HG02885 (cell line): ENCODE measurements around the gene ZNF287.

ENCODE experiments used
- ATAC-seq: cut with Tn5 transposase; IDR thresholded peaks from one replicate; pipeline ENCODE4 v1.9.1; 2021; ENCODE audit warnings: mild to moderate bottlenecking; ENCODE audit not compliant: unreplicated experiment, poor library complexity

Gene ZNF287

DNA sequence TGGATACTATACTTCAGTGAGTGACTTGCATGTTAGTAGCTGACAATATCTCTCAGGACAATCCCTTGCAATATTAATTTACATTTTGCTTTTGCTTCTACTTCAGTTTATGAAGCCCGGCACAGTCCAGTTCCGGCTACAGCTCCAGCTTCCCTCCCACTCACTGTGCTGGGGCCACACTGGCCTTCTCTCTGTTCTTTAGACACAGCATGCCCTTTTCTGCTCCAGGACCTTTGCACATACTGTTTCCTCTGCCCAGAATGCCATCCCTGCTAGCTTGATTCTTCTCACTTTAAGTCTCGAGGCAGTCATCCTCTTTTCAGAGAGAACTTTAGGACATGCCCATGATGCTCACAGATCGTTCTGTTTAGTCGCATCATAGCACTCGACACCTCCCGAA, 51.5 kb downstream of the ZNF287 start:
- no peak for ATAC-seq

DNA sequence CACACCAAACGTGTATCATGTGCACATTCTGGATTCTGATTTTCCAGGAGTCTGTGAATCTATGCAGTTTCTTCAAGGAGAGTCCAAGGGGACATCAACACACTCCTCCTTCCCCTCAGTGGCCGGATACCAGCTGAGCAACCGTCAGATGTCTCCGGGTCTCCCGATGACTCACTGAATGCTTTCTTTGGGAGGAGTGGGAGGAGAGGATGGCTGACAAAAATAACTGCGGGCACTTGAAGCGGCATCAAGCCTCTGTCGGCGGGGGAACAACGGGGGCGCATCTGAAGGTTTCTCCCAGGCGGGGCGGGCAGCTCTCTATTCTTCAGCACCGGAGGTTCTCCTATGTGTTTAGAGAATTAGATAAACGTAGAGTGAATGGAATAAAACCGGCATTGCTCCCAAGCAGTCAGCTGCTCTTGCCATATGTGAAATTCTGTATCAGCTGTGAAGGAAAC, 52.4 kb downstream of the ZNF287 start:
- no peak for ATAC-seq

DNA sequence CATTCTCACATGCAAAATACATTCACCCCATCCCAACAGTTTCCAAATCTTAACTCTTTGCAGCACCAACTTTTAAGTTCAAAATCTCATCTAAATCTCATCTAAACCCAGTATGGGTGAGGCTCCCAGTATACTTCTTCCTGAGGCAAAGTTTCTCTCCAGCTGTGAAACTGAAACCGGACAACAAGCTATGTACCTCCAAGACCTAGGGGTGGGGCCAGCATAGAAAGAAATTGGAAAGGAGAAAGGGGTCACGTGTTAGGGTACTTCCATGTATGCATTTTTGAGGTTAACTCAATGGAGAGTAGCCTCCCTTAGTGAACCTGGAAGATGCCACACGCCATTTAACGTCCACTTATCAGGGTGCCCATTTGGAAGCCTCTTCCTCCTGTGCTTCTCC, 53.1 kb downstream of the ZNF287 start:
- ATAC-seq = no peak

DNA sequence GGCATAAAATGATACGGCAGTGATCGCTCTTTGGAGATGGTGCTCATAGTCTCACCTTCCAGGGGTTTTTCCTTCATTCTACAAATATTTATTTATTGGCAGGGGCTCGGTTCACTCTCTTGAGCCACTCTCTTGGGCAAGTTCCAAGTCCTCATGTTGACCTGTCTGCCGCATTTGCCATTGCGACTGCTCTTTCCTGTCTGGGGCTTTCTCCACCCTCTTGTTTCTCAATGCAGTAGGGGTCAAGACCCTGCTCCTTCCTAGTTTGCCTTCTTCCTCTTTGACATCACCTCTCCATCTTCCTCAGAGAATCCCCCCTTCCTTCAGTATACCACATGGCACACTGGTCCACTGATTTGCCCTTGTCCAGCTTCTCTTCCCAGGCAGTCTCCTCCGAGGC, 55.1 kb downstream of the ZNF287 start:
- ATAC-seq = no peak

DNA sequence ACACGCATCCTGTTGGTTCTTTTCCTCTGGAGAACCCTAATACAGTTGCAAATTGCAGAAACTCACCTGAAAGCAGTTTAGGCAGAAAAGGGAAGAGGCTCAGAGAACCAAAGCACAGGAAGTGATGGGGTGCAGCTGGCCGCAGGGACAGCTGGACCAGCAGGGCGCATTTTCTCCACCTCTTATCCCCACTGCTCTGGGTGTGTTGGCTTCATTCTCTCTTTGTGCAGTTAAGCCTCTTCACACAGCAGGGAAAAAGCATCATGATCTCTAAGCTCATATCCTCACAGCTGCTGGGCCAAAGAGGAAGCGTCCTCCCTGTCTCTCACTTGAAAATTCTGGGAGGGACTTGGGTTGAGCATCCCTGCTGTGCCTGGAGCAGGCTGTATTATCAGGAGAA, 57.0 kb downstream of the ZNF287 start:
- no peak for ATAC-seq

DNA sequence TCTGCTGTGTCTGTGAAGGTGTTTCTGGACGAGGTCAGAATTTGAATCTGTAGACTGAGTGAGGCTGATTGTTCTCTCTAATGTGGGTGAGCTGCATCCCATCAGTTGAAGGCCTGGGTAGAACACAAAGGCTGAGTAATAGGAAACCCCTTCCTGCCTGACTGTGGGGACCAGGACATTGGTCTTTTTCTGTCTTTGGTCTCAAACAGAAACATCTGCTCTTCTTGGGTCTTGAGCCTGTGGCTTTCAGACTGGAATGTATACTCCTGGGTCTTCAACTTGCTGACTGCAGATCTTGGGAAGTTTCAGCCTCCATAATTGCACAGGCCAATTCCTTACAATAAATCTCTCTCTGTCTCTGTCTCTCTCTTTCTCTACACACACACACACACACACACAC, 57.4 kb downstream of the ZNF287 start:
- no peak for ATAC-seq

DNA sequence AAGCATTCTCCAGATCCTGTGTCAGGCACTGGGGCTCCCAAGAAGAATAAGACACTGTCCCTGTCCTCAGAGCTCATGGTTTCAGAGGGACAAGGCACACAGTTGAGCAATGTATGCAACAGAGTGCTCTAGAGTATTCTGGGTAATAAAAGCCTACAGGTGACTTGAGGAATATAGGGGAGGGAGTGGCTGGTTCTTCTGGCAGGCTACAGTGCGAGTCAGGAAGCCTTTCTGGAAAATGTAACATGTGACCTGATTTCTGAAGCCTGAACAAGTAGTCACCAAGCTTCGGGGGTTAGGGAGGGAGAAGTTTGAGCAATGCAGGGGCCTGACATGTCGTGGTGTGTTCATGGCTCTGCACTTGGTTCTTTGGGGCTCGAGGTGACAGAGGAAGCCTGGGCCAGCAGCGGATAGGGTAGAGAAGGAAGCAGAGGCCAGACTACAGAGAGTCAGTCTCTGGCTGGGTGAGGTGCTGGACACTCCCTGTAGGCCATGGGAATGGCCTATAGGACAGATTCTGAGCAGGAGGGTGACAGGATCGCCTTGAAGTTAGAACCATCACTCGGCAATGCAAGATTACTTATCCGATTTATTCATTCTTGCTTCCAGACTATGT, 61.0 kb downstream of the ZNF287 start:
- ATAC-seq = no peak

DNA sequence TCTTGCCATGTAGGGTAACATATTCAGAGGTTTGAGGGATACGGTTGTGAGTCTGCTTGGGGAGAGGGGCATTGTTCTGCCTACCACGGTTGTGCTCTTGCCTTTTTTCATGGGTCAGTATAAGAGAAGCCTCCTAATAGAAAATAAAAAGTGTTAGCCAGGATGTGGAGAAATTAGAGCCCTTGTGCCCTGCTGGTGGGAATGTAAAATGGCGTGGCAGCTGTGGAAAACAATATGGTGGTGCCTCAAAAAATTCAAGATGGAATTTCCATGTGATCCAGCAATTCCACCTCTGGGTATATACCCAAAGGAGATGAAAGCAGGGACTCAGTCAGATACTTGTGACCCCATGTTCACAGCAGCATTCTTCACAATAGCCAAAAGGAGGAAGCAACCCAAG, 62.8 kb downstream of the ZNF287 start:
- no peak for ATAC-seq

DNA sequence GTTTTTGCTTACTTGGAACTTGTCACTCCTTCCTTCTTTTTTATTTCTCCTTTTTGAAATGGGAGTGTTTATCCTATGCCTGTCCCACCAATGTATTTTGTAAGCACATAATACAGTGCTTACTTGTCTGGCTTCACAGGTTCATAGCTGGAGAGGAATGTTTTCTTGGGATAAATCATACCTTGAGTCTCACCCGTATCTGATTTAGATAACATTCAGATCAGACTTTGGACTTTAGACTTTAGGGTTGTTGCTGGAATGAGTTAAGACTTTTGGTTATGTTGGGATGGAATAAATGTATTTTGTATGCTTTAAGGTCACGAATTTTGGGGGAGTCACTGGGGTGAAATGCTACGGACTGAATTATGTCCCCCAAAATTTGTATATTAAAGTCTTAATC, 64.0 kb downstream of the ZNF287 start:
- no peak for ATAC-seq
